ENCODE measurements around the gene TNFRSF12A.

GRCh38 chr16:2987833-2988232 is 32.3 kb upstream of the TNFRSF12A start:
- TF ChIP-seq CTCF (conservative IDR thresholded peaks at IDR 0.05; ENCODE audit: low read depth, low read length): no peak
- TF ChIP-seq POLR2A (IDR thresholded peaks at IDR 0.05; ENCODE audit: low read depth, low read length): no peak
- TF ChIP-seq RAD21 (IDR thresholded peaks at IDR 0.05; ENCODE audit: low read length): no peak

Data from IMR-90 (cell line).